Activated CD8-positive, alpha-beta T cell treated with anti-CD3 and anti-CD28 coated beads, Interleukin-2, amount 10 ng/mL, durations not matched to agents 7 days and 5 days (primary cell): Measurements from ENCODE around the gene PARD3. TPM values are rescaled to one million over a fixed set of nuclear protein-coding genes. Genes with fewer than 3 reads are reported as not detected.

Experiments used
- ATAC-seq: fragments of 150-1000 bp; cut with Tn5 transposase; one replicate; pipeline ENCODE4 v1.10.0; 2021; ENCODE audit warnings: moderate library complexity
- CTCF ChIA-PET: fragments of 350-600 bp; sonication (Branson Sonifier 250); formaldehyde crosslinking; loops from one replicate; lab custom pipeline; 2021; ENCODE audit warnings: antibody characterized with exemption; lab: Charles Lee
- POLR2A ChIA-PET: fragments of 350-600 bp; sonication (Branson Sonifier 250); formaldehyde crosslinking; loops from one replicate; lab custom pipeline; 2021; ENCODE audit warnings: antibody characterized with exemption; lab: Charles Lee
- DNase-seq: peaks from one replicate; pipeline ENCODE4 v3.0.0-alpha.2; 2020
- H3K27ac Mint-ChIP-seq: one replicate; pipeline ENCODE4 v1.8.0; 2021; ENCODE audit warnings: mild to moderate bottlenecking, mixed read lengths
- H3K27me3 Mint-ChIP-seq: one replicate; pipeline ENCODE4 v1.8.0; 2021; ENCODE audit warnings: low read depth, mixed read lengths
- H3K36me3 Mint-ChIP-seq: one replicate; pipeline ENCODE4 v1.8.0; 2021; ENCODE audit warnings: low read depth, mixed read lengths
- H3K4me1 Mint-ChIP-seq: one replicate; pipeline ENCODE4 v1.8.0; 2021; ENCODE audit warnings: low read depth, mixed read lengths
- H3K4me3 Mint-ChIP-seq: one replicate; pipeline ENCODE4 v1.8.0; 2021; ENCODE audit warnings: mild to moderate bottlenecking, mixed read lengths
- H3K9me3 Mint-ChIP-seq: one replicate; pipeline ENCODE4 v1.8.0; 2022; ENCODE audit warnings: mixed read lengths; ENCODE audit not compliant: insufficient read depth
- total RNA-seq, 2 experiments: library from RNA; stranded (reverse); gene quantifications; one replicate each; pipeline ENCODE4 v1.2.3, GENCODE V29; 2021

Gene PARD3
- total RNA-seq, 2 experiments from 2014 or later: 0.63 to 0.68 TPM

- no peak overlapping the region for H3K4me3 Mint-ChIP-seq
- H3K4me1 Mint-ChIP-seq: no peaks in the 10 kb centered on the region
- POLR2A ChIA-PET: no interaction called here
- no peaks in the 10 kb centered on the region for H3K27me3 Mint-ChIP-seq
- H3K9me3 Mint-ChIP-seq: no peaks in the 10 kb centered on the region
- CTCF ChIA-PET: no interaction called here
- H3K36me3 Mint-ChIP-seq: no peaks in the 10 kb centered on the region
- ATAC-seq: no peak
- no peak overlapping the region for H3K27ac Mint-ChIP-seq
- no peak for DNase-seq
Observed at GRCh38 chr10:34348021-34348420, 467.1 kb downstream of the PARD3 start.

- H3K4me3 Mint-ChIP-seq: no peak overlapping the region
- H3K9me3 Mint-ChIP-seq: no peaks in the 10 kb centered on the region
- H3K36me3 Mint-ChIP-seq: no peaks in the 10 kb centered on the region
- no peak for DNase-seq
- no peaks in the 10 kb centered on the region for H3K4me1 Mint-ChIP-seq
- ChIA-PET POLR2A (no interaction called here), CTCF (no interaction called here)
- H3K27me3 Mint-ChIP-seq: no peaks in the 10 kb centered on the region
- H3K27ac Mint-ChIP-seq: no peak overlapping the region
- ATAC-seq: no peak
Observed at GRCh38 chr10:34347131-34347530, 468.0 kb downstream of the PARD3 start.

GRCh38 chr10:34346516-34347100, 468.5 kb downstream of the PARD3 start:
- Mint-ChIP-seq H3K27ac (no peak overlapping the region), H3K4me1 (no peaks in the 10 kb centered on the region), H3K27me3 (no peaks in the 10 kb centered on the region), H3K36me3 (no peaks in the 10 kb centered on the region), H3K9me3 (no peaks in the 10 kb centered on the region), H3K4me3 (no peak overlapping the region)
- DNase-seq (no peak), ATAC-seq (no peak)
- POLR2A ChIA-PET: no interaction called here
- CTCF ChIA-PET: no interaction called here

- H3K27ac Mint-ChIP-seq: no peak overlapping the region
- H3K27me3 Mint-ChIP-seq: no peaks in the 10 kb centered on the region
- ChIA-PET CTCF (no interaction called here), POLR2A (no interaction called here)
- no peaks in the 10 kb centered on the region for H3K9me3 Mint-ChIP-seq
- no peak overlapping the region for H3K4me3 Mint-ChIP-seq
- no peaks in the 10 kb centered on the region for H3K36me3 Mint-ChIP-seq
- H3K4me1 Mint-ChIP-seq: no peaks in the 10 kb centered on the region
- no peak for DNase-seq
- no peak for ATAC-seq
Observed at GRCh38 chr10:34345383-34345782, 469.7 kb downstream of the PARD3 start.

DNA sequence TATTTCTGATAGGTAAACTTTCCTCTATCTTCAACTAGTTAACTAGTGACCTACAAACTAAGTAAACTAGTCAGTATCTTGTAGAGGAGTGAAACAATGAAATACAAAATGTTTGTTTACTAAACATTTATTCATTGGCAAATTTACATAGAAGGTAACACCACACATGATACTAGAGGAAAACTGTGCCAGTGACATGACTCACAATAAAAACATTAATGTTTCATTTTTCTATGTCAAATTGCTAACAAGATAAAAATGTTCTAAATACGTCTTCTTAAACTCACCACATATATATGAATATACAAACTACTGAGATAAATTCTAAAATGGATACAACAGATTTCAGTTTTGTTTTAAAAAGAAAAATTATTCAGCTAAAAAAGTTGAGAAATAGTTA, 471.3 kb downstream of the PARD3 start:
- ChIA-PET POLR2A (no interaction called here), CTCF (no interaction called here)
- Mint-ChIP-seq H3K27me3 (no peaks in the 10 kb centered on the region), H3K36me3 (no peaks in the 10 kb centered on the region), H3K27ac (no peak overlapping the region), H3K9me3 (no peaks in the 10 kb centered on the region), H3K4me3 (no peak overlapping the region), H3K4me1 (no peaks in the 10 kb centered on the region)
- no peak for ATAC-seq
- DNase-seq: no peak

GRCh38 chr10:34341473-34341872, 473.6 kb downstream of the PARD3 start:
- ChIA-PET POLR2A (no interaction called here), CTCF (no interaction called here)
- H3K4me1 Mint-ChIP-seq: no peaks in the 10 kb centered on the region
- ATAC-seq (no peak), DNase-seq (no peak)
- no peaks in the 10 kb centered on the region for H3K36me3 Mint-ChIP-seq
- no peaks in the 10 kb centered on the region for H3K9me3 Mint-ChIP-seq
- no peak overlapping the region for H3K4me3 Mint-ChIP-seq
- H3K27ac Mint-ChIP-seq: no peak overlapping the region
- H3K27me3 Mint-ChIP-seq: no peaks in the 10 kb centered on the region

GRCh38 chr10:34340934-34341333, 474.2 kb downstream of the PARD3 start:
- Mint-ChIP-seq H3K4me1 (no peaks in the 10 kb centered on the region), H3K4me3 (no peak overlapping the region), H3K9me3 (no peaks in the 10 kb centered on the region), H3K36me3 (no peaks in the 10 kb centered on the region), H3K27ac (no peak overlapping the region), H3K27me3 (no peaks in the 10 kb centered on the region)
- ChIA-PET CTCF (no interaction called here), POLR2A (no interaction called here)
- ATAC-seq (no peak), DNase-seq (no peak)

GRCh38 chr10:34339816-34340553, 475.1 kb downstream of the PARD3 start:
- POLR2A ChIA-PET: no interaction called here
- Mint-ChIP-seq H3K27me3 (no peaks in the 10 kb centered on the region), H3K27ac (no peak overlapping the region), H3K9me3 (no peaks in the 10 kb centered on the region), H3K4me3 (no peak overlapping the region), H3K36me3 (no peaks in the 10 kb centered on the region), H3K4me1 (no peaks in the 10 kb centered on the region)
- no peak for DNase-seq
- ATAC-seq: no peak
- CTCF ChIA-PET: no interaction called here

DNA sequence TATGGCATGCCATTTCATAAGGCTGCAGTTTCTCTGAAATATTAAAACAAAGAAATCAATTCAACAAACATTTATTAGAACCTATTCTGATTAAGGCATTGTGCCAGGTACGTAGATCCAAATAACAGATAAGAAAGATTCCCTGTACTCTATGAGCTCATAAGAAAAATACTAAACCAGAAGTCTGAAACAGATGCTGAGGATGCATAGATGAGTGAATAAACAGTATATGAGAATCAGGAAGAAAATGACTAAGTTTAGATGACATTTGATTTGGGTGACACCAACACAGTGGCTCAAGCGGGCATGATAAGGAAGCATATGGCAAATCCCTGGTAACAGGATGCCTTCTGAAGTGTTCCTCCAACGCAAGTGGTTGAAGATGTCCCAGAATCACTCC, 477.2 kb downstream of the PARD3 start:
- DNase-seq (no peak), ATAC-seq (no peak)
- CTCF ChIA-PET: no interaction called here
- POLR2A ChIA-PET: no interaction called here
- H3K4me3 Mint-ChIP-seq: no peak overlapping the region
- no peaks in the 10 kb centered on the region for H3K36me3 Mint-ChIP-seq
- H3K9me3 Mint-ChIP-seq: no peaks in the 10 kb centered on the region
- H3K27ac Mint-ChIP-seq: no peak overlapping the region
- H3K27me3 Mint-ChIP-seq: no peaks in the 10 kb centered on the region
- H3K4me1 Mint-ChIP-seq: no peaks in the 10 kb centered on the region

GRCh38 chr10:34335960-34336690, 479.0 kb downstream of the PARD3 start:
- no peaks in the 10 kb centered on the region for H3K9me3 Mint-ChIP-seq
- CTCF ChIA-PET: no interaction called here

DNA sequence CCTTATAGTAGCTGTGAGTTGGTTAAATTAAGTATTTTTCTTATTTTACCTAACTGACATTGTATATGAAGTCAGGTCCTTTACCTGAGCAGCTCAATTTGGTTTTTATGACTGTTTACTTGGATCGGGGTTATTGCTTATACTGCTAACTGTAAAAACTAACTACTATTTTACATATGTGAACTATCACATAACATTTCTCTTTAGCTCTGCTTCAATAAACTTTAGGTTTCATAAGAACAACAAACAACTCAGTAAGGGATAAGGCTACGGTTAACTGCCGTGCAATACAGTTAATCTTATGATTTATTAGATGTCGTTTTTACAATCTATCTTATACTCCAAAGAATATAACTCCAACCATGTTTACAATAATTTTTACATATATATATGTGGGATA, 480.2 kb downstream of the PARD3 start:
- POLR2A ChIA-PET: no interaction called here
- H3K4me3 Mint-ChIP-seq: no peak overlapping the region
- no peaks in the 10 kb centered on the region for H3K36me3 Mint-ChIP-seq
- CTCF ChIA-PET: no interaction called here
- H3K9me3 Mint-ChIP-seq: no peaks in the 10 kb centered on the region
- ATAC-seq: no peak
- H3K27ac Mint-ChIP-seq: no peak overlapping the region
- H3K27me3 Mint-ChIP-seq: no peaks in the 10 kb centered on the region
- no peaks in the 10 kb centered on the region for H3K4me1 Mint-ChIP-seq
- DNase-seq: no peak

More at GRCh38 chr10:34335960-34336690, 479.0 kb downstream of the PARD3 start:
- Mint-ChIP-seq H3K36me3 (no peaks in the 10 kb centered on the region), H3K4me1 (no peaks in the 10 kb centered on the region), H3K27ac (no peak overlapping the region), H3K27me3 (no peaks in the 10 kb centered on the region), H3K4me3 (no peak overlapping the region)
- DNase-seq (no peak), ATAC-seq (no peak)
- POLR2A ChIA-PET: no interaction called here

DNA sequence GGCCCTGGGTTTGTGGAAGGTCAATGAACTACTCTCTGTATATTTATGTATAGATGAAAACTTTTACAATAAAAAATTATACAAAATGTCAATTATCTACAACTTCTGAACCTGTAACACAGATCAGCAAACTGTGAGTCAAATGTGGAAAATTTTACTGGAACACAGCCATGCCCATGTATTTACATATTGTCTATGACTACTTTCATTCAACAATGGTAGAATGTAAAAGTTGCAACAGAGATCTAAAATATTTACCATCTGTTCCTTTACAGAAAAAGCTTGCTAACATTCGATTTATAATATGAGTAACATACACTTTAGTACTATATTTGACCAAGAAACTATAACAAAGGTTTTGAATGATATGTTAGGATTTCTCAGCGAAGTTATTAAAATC, 481.6 kb downstream of the PARD3 start:
- H3K4me1 Mint-ChIP-seq: no peaks in the 10 kb centered on the region
- DNase-seq (no peak), ATAC-seq (no peak)
- no peaks in the 10 kb centered on the region for H3K36me3 Mint-ChIP-seq
- no peak overlapping the region for H3K27ac Mint-ChIP-seq
- H3K4me3 Mint-ChIP-seq: no peak overlapping the region
- H3K9me3 Mint-ChIP-seq: no peaks in the 10 kb centered on the region
- H3K27me3 Mint-ChIP-seq: no peaks in the 10 kb centered on the region
- CTCF ChIA-PET: no interaction called here
- POLR2A ChIA-PET: interaction anchor here (0.6 kb wide), 1 partner anchor 228 kb away, joined by 4 read pairs; no protein-coding TSS in a partner anchor
